ENCODE data around the gene U2AF2.

U2AF2 gene

GRCh38 chr19:55698256-55698655, 43.4 kb downstream of the U2AF2 start:
- no peak overlapping the region for H3K4me3 ChIP-seq (ENCODE audit: low read length)
- peaks cover 74% of the 10 kb centered on the region for H3K36me3 ChIP-seq (replicated peaks; ENCODE audit: low read depth, low read length)
- no peak for TF ChIP-seq EZH2phosphoT487 (IDR thresholded peaks at IDR 0.05; ENCODE audit: low read depth)
- TF ChIP-seq, protein P1, sequence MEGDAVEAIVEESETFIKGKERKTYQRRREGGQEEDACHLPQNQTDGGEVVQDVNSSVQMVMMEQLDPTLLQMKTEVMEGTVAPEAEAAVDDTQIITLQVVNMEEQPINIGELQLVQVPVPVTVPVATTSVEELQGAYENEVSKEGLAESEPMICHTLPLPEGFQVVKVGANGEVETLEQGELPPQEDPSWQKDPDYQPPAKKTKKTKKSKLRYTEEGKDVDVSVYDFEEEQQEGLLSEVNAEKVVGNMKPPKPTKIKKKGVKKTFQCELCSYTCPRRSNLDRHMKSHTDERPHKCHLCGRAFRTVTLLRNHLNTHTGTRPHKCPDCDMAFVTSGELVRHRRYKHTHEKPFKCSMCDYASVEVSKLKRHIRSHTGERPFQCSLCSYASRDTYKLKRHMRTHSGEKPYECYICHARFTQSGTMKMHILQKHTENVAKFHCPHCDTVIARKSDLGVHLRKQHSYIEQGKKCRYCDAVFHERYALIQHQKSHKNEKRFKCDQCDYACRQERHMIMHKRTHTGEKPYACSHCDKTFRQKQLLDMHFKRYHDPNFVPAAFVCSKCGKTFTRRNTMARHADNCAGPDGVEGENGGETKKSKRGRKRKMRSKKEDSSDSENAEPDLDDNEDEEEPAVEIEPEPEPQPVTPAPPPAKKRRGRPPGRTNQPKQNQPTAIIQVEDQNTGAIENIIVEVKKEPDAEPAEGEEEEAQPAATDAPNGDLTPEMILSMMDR (IDR thresholded peaks at IDR 0.05; ENCODE audit: low read depth, low read length): no peak
- no peak overlapping the region for H3K4me2 ChIP-seq (ENCODE audit: low read length)
- no peaks in the 10 kb centered on the region for H3K9me3 ChIP-seq (ENCODE audit: insufficient read depth, low read length)
- no peaks in the 10 kb centered on the region for H3K4me1 ChIP-seq (ENCODE audit: low read length)
- H2AFZ ChIP-seq (ENCODE audit: low read depth, low read length): no peak overlapping the region
- H3K9ac ChIP-seq (ENCODE audit: low read length): no peak overlapping the region
- H4K20me1 ChIP-seq (ENCODE audit: insufficient read depth, low read length): peaks cover 2% of the 10 kb centered on the region; the same call in 1 of the 2 replicates
- no peaks in the 10 kb centered on the region for H3K27me3 ChIP-seq (ENCODE audit: low read depth, low read length)
- H3K79me2 ChIP-seq (ENCODE audit: low read length): no peaks in the 10 kb centered on the region
- no peak overlapping the region for H3K27ac ChIP-seq (ENCODE audit: low read length)

GRCh38 chr19:55699221-55699620, 44.4 kb downstream of the U2AF2 start:
- H3K9me3 ChIP-seq (ENCODE audit: insufficient read depth, low read length): no peaks in the 10 kb centered on the region
- H3K27me3 ChIP-seq (ENCODE audit: low read depth, low read length): no peaks in the 10 kb centered on the region
- TF ChIP-seq EZH2phosphoT487 (IDR thresholded peaks at IDR 0.05; ENCODE audit: low read depth): no peak
- TF ChIP-seq, protein P1 (IDR thresholded peaks at IDR 0.05; ENCODE audit: low read depth, low read length): no peak
- no peak overlapping the region for H2AFZ ChIP-seq (ENCODE audit: low read depth, low read length)
- no peaks in the 10 kb centered on the region for H3K4me1 ChIP-seq (ENCODE audit: low read length)
- peaks cover 74% of the 10 kb centered on the region for H3K36me3 ChIP-seq (replicated peaks; ENCODE audit: low read depth, low read length)
- no peaks in the 10 kb centered on the region; the same call in none of the 2 replicates for H4K20me1 ChIP-seq (ENCODE audit: insufficient read depth, low read length)
- H3K9ac ChIP-seq (ENCODE audit: low read length): no peak overlapping the region
- no peak overlapping the region for H3K27ac ChIP-seq (ENCODE audit: low read length)
- no peak overlapping the region for H3K4me2 ChIP-seq (ENCODE audit: low read length)
- H3K79me2 ChIP-seq (ENCODE audit: low read length): no peaks in the 10 kb centered on the region
- H3K4me3 ChIP-seq (ENCODE audit: low read length): no peak overlapping the region

GRCh38 chr19:55700813-55701212, 46.0 kb downstream of the U2AF2 start:
- Histone ChIP-seq H4K20me1 (ENCODE audit: insufficient read depth, low read length) (no peaks in the 10 kb centered on the region; the same call in none of the 2 replicates), H3K4me1 (ENCODE audit: low read length) (no peaks in the 10 kb centered on the region), H3K36me3 (replicated peaks; ENCODE audit: low read depth, low read length) (peaks cover 68% of the 10 kb centered on the region), H2AFZ (ENCODE audit: low read depth, low read length) (no peak overlapping the region), H3K79me2 (ENCODE audit: low read length) (no peaks in the 10 kb centered on the region), H3K27ac (ENCODE audit: low read length) (no peak overlapping the region), H3K27me3 (ENCODE audit: low read depth, low read length) (no peaks in the 10 kb centered on the region), H3K9me3 (ENCODE audit: insufficient read depth, low read length) (no peaks in the 10 kb centered on the region), H3K4me2 (ENCODE audit: low read length) (no peak overlapping the region), H3K9ac (ENCODE audit: low read length) (no peak overlapping the region), H3K4me3 (ENCODE audit: low read length) (no peak overlapping the region)
- TF ChIP-seq EZH2phosphoT487 (IDR thresholded peaks at IDR 0.05; ENCODE audit: low read depth): no peak
- TF ChIP-seq, protein P1 (IDR thresholded peaks at IDR 0.05; ENCODE audit: low read depth, low read length): no peak

DNA sequence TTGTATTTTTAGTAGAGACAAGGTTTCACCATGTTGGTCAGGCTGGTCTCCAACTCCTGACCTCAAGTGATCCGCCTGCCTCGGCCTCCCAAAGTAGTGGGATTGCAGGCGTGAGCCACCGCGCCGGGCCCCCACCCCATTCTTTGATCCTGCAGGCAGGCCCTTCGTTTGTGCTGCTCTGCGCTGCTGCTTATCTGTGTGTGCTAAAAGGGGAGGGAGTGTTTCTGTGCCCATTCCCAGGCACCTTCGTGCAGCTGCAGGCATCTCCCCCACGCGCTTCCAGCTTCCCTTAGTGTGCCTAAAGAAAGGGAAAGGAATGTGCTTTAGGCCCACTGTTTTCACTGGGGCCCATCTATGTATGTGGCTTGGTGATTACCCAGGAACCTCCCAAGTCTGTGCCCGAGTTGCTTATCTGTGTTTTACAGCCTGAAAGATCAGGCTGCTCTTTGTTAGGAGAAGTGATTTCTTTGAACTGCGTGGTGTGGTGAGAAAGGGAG, 47.3 kb downstream of the U2AF2 start:
- TF ChIP-seq EZH2phosphoT487 (IDR thresholded peaks at IDR 0.05; ENCODE audit: low read depth): no peak

More for the DNA sequence above, 47.3 kb downstream of the U2AF2 start:
- no peak overlapping the region for H3K27ac ChIP-seq (ENCODE audit: low read length)
- H3K36me3 ChIP-seq (replicated peaks; ENCODE audit: low read depth, low read length): peaks cover 54% of the 10 kb centered on the region
- no peaks in the 10 kb centered on the region for H3K79me2 ChIP-seq (ENCODE audit: low read length)
- H4K20me1 ChIP-seq (ENCODE audit: insufficient read depth, low read length): no peaks in the 10 kb centered on the region; the same call in none of the 2 replicates
- no peaks in the 10 kb centered on the region for H3K9me3 ChIP-seq (ENCODE audit: insufficient read depth, low read length)
- H3K9ac ChIP-seq (ENCODE audit: low read length): no peak overlapping the region
- H3K4me2 ChIP-seq (ENCODE audit: low read length): no peak overlapping the region
- H3K4me1 ChIP-seq (ENCODE audit: low read length): no peaks in the 10 kb centered on the region
- H3K4me3 ChIP-seq (ENCODE audit: low read length): no peak overlapping the region
- H2AFZ ChIP-seq (ENCODE audit: low read depth, low read length): no peak overlapping the region
- H3K27me3 ChIP-seq (ENCODE audit: low read depth, low read length): no peaks in the 10 kb centered on the region

Data from OCI-LY3 (cell line).